Stimulated activated CD8-positive, alpha-beta memory T cell treated with anti-CD3 and anti-CD28 coated beads, Interleukin-15, amount 100 ng/mL, for 4 hours (primary cell): ENCODE measurements around the gene WNT7B.

Experiments
- DNase-seq, 2 donors: peaks; one replicate each; pipeline ENCODE4 v3.0.0-alpha.2; 2020; ENCODE audit warnings: low read depth in 2 of 2

WNT7B gene

GRCh38 chr22:45977003-45977411, at the start of gene WNT7B:
Gene WNT7B, minus strand, starts transcription at chr22:45977162. Its CDS starts 408 bp downstream, at chr22:45976754.
- DNase-seq, result no peak

DNA sequence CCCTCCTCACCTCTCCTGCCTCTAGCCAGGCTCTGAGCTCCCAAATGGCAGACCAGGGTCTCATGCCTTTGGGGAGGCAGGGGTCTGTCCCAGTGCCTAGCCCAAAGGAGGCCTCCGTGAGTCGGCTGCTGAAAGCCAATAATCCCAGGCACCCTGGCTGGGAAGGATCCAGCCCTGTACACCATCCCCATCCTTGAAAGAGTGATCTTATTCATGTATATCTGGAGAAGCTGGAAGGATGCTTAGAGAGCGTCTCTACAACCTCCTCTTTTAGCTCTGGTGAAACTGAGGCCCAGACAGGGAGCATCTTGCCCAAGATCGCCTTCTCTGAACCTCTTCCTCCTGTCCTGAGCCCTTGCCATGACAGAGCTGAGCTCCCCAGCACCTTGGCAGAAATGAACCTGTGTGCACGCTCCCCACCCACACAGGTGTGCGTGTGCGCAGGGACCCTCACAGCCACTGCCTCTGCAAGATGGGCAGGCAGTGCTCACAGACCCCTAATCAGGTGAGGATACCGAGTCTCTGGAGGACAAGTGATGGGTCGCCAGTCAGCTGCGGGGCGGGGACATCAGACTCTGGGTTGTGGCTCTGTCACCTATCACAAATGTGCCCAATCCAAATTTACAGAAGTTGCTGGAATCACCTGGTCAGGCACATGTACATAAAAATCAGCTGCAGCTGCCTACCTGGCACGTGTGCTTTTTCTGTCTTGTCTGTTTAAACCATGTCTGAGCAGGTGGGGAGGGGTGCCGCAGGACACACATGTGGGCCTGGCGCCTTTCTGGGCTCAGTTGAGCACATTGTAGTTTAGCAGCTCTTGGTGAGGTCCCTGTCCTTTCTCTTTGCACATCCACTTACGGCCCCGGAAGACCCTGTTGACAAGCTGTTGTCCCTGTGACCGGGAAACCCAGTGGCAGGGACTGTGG, 49.3 kb upstream of the WNT7B start:
- no peak for DNase-seq

GRCh38 chr22:46025225-46025972, 48.4 kb upstream of the WNT7B start:
- DNase-seq, result no peak

GRCh38 chr22:46024136-46024840, 47.3 kb upstream of the WNT7B start:
- no peak for DNase-seq

DNA sequence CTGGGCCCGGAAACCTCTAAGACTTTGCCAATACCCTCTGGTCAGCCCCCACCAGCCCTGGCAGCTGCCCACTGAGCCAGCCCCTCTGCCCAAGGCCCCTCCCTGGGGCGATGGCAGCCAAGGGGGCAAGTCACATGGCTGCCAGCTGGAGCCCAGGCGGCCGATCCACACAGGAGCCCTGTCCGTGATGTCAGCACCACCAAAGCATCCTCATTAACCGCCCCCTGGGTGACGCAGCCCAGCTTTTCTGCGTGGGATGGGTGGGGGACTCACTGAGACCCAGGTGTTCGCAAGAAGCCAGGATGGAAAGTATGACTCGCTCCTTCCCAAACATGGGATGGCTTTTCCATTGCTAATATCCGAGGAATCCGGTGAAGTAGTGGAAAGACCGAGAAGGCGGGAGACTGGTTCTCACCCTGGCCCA, 46.6 kb upstream of the WNT7B start:
- no peak for DNase-seq

DNA sequence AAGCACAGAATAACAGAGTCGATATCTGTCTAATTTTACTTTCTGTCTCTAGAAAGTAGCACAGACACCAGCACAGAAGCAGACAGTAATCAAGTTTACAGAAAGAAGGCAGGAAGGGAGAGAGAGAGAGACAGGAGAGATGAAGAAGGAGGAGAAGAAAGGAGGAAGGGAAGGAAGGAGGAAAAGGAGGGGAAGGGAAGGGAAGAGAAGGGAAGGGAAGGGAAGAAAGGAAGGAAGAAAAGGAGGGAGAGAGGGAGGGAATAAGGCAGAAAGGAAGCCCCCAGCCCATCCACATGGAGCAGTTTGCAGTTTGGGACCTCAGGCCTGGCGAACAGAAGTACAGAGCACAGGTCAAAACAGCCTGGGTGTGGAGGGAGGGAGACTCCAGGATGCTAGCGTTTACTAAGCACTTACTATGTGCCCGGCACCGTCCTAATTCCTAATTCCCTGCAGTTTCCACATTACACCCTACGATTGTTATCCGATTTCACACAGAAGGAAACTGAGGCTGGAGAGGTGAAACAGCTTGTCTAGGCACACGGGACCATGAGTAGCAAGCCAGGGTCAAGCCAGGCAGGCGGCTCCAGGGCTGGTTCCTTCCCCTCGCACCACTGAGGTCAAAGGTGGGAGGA, 46.0 kb upstream of the WNT7B start:
- no peak for DNase-seq

DNA sequence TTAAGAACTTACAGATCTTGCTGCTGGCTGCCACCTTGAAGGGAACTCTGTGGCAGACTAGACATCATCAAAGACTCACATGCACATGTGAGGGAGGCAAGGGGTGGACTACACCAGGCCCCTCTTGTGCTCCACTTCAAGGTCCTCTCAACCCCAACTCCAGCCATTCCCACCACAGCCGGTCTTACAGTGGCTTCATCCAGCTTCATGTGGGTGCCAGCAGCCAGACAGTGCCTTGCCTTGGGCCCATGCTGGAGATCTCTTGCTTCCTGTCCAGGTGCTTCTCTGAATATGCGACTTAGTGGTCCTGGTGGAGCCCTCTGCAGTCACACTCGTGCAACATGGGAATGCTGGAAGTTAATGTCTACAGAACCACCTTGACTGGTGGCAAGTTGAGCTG, 44.6 kb upstream of the WNT7B start:
- DNase-seq, result no peak

DNA sequence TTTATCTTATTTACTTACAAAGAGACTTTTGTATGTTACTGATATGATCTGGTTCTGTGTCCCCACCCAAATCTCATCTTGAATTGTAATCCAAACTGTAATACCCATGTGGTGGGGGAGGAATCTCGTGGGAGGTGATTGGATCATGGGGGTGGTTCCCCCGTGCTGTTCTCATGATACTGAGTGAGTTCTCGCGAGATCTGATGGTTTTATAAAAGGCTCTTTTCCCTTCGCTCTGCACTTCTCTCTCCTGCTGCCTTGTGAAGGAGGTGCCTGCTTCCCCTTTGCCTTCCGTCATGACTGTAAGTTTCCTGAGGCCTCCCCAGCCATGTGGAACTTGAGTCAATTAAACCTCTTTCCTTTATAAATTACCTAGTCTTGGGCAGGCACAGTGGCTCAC, 42.4 kb upstream of the WNT7B start:
- DNase-seq, result no peak

- no peak for DNase-seq
Observed at GRCh38 chr22:46018859-46019258, 41.9 kb upstream of the WNT7B start.

GRCh38 chr22:46017166-46017565, 40.2 kb upstream of the WNT7B start:
- DNase-seq, result no peak

DNA sequence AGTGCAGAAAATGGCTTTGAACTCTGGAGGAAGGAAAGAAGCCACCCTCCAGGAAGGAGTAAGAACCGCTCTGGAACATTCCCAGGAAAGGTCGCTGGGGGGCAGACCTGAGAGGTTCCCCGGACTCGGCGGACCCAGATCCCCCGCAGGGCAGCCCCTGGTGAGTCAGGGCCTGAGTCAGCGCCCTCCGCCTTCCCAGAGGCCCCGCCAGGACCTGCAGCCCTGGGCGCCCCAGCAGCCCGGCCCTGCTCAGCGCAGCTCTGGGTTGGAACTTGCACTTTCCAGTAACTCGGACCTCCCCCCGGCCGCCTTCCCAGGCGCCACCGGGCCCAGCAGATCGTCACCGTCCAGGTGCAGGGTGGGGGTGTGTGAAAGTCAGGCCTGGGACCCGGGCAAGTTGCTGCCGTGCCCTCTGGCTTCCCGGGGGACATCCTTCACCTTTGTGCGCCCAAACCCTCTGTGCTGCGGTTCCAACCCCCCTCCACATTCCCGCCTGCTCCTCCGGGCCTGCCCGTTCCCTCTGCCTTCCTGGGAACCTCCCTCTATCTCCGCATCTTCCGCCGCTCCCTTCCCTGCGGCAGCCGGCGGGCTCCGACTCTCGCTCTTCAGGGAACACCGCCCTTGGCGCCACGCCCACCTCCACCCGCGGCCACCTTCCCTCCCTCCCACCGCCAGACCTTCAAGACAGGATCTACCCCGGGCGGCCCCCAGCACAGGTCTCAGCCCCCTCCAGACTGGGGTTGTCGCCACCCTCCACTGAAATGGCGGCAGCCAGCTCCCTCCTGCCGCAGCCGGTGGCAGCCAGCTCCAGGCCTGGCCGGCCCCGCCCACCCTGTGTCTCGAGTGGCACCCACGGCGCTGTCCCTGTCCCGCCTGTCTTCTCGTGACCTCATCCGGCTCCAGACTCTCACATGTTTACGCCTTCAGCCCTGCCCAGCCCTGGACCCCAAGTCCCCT, 36.8 kb upstream of the WNT7B start:
- DNase-seq, result peak; percentile 79 to 84

GRCh38 chr22:46012881-46013281, 35.9 kb upstream of the WNT7B start:
- DNase-seq, result no peak

- DNase-seq, result no peak
Observed at GRCh38 chr22:46012182-46012880, 35.4 kb upstream of the WNT7B start.

- DNase-seq, result no peak
Observed at GRCh38 chr22:46011627-46012181, 34.7 kb upstream of the WNT7B start.

DNA sequence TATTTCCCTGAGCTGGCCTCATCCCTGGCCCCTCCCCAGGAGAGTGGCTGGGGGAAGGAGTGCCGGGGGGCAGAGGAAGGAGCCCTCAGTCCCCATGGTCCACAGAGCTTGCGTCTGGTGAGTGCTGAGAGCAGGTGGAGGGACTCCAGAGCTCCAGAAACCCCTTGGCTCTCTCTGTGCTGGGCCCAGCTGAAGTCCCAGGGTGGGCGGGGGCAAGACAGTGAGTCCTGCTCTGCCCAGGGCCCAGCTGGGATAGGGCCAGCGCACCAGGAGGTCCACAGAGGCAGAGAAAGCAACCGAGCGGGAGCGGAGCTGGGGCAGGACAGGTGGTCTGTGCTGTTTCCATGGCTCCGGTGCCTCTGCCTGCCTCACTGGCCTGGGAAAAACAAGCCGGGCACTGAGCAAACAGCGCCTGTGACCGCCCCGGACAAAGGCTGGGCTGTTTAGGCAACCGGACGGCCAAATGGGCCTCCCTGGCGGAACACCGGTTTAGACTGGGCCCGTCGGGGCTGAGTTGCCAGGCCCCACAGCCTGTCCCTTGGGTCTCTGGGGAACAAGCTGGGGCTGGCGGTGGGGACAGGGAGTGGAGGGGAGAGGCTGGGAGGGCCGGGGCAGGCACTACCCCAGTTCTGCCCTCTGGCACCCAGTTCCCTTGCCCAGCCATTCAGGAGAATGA, 34.1 kb upstream of the WNT7B start:
- DNase-seq, result no peak

- DNase-seq, result no peak
Observed at GRCh38 chr22:46010207-46010867, 33.4 kb upstream of the WNT7B start.

DNA sequence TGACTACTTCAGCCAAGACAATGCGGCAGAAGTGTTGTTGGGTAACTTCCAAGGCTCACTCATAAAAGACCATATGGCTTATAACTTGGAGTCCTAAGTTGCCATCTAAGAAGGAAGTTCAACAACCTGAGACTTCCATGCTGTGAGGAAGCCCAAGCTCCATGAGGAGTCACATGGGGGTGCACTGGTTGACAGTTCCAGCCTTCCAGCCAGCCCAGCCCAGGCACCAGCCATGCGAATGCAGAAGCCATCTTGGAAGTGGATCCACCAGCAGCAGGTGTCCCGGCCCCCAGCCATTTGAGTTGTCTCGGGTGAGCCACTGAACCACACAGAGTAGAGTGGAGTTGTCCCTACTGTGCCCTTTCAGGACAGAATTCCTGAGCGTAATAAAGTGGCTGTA, 32.8 kb upstream of the WNT7B start:
- no peak for DNase-seq

DNA sequence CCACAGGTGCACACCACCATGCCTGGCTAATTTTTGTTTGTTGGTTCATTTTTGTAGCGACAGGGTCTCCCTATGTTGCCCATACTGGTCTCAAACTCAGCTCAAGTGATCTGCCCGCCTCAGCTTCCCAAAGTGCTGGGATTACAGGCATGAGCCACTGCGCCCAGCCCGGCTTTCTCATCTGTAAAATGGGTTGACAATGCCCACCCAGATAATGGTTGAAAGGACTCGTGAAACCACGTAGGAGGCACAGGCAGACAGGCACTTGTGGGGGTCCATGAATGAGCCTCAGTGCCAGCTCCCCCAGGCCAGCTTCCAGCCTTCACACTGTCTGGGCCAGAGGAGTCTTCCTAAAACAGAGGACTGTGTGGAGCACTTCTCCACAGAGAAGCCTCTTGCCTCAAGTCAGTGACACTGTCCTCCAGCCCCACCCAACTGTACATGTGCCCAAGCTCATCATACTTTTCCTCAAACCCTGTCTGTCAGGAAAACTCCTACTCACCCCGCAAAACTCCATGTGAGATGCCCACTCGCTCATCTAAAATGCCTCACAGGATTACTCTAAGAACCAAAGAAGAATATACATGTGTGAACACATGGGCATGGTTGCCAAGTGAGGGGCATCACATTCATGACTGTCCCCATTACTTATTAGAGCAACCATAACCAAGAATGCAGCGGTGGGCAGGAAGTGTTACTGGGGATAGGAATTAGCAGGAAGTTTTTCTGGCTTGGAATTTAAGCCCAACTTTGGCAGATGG, 32.1 kb upstream of the WNT7B start:
- no peak for DNase-seq
